Activated T-cell treated with anti-CD3 and anti-CD28 coated beads for 4 hours (primary cell): Measurements from ENCODE around the gene WNK2.

ENCODE experiments used
- DNase-seq: peaks from one replicate; pipeline ENCODE4 v3.0.0-alpha.2; 2020

The WNK2 gene

DNA sequence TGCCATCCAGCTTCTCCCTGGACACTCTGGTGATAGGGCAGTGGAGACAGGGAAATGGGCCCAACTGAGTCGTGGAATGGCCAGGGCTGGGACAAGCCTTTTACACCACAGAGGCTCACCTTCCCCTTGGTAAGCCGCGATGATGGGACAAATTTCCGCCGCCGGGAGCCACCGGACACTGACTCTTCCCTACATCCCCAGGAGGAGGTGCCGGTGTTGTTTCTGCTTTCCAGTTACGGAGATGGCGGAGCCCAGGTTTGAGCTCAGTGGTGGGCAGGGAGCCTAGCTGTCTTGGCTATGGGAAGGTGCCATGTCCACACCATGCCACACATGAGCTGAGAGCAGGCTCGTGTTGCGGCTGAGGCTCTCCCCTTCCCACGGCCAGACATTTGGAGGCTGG is 19.9 kb upstream of the WNK2 start:
- no peak for DNase-seq

DNA sequence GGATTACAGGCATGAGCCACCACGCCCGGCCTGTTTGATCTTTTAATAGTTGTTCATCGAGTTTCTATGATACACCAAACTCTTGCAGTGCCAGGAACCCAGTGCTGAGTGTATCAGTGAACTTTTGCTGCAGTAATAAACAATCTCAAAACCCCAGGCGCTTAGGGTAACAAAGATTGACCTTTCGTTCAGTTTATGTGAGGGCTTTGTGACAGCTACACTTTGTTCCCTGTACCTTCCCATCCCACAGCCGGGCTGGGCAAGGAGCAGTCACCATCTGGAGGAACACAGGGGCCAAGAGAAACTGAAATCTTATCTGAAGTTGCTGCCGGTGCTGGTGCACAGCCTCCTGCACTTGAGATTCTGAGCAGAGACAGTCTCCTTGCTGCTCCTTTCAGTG is 17.2 kb upstream of the WNK2 start:
- no peak for DNase-seq

DNA sequence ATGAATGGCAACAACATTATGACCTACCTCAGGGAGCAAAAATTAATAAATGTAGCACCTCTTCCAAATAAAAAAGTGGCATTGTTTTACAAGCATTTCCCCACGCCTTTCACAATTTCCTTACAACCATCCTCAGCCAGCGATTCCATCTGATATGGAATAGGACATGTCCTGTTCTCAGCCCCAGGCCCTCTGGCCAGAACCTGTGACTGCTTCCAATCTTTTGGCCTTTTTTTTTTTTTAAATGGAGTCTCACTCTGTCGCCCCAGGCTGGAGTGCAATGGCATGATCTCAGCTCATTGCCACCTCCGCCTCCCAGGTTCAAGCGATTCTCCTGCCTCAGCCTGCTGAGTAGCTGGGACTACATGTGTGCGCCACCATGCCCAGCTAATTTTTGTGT is 16.8 kb upstream of the WNK2 start:
- no peak for DNase-seq

DNA sequence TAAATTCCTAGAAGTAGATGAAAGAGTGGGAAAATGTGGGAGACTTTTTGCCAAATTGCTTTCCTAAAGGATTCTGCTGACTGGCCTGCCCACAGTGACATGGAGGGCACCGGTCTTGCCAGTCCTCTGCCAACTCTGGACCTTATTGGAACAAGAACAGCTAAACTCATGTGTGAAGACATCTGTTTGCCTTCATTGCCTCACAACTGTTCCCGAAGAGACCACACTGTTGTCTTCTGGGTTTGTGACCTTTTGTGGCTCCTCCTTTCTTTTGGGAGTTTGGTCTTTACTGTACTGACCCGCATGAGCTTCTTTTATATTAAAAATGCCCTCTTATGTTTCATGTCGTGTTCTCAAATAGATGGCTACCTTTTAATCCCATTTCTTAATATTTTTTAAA is 16.1 kb upstream of the WNK2 start:
- DNase-seq, result no peak

DNA sequence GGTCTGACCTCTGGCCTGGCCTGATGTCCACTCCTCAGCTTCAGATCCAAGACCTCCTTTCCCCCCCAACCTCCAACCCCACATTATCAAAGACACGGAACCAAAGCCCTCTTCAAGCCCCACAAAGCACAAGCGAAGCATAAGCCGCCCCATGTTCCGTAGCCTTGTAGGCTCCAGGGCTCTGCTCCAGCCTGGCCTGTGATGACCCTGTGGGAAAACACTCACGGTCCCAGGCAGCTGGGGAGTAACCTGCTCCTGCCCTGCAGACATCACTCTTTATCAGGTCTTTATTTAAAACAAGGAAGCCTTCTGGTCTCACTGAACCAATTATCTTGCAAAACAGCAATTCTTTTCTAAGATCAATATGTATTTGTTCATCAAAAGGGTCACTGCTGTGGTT is 15.4 kb upstream of the WNK2 start:
- no peak for DNase-seq

DNA sequence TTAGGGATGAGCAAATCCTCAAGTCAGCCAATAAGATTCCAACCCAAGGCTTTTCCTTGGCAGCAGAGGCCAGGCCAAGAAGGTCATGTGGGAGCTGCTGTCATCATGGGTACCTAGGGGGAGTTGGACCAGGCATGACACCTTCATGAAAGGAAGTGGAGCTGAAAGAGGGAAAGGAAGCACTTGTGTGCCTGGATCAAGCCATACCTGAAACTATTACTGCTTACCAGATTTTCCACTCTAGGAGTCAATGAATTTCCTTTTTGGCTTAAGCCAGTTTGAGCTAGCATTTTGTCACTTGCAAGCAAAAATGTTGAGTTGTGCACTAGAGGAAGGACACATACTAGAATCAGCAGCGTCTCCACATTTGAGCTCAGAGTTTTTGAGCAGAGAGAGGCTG is 14.5 kb upstream of the WNK2 start:
- no peak for DNase-seq

DNA sequence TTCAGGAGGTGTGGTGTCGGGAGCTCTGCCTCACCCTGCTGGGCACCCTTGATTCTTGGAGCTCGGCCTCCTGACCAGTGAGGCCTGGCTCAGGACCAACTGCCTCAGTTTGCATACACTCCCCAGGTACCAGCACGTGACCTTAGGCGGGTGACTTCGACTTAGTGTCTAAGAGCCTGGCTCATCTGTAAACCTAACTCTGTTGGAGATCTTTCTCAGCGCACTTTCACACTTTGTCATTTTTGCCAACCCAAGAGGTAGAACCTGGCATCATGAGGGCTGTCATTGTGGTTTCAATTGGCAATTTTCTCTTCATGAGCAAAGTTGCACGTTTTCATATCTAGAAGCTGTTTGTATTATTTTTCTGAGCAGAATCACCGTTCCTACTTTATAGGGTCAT is 13.4 kb upstream of the WNK2 start:
- no peak for DNase-seq

DNA sequence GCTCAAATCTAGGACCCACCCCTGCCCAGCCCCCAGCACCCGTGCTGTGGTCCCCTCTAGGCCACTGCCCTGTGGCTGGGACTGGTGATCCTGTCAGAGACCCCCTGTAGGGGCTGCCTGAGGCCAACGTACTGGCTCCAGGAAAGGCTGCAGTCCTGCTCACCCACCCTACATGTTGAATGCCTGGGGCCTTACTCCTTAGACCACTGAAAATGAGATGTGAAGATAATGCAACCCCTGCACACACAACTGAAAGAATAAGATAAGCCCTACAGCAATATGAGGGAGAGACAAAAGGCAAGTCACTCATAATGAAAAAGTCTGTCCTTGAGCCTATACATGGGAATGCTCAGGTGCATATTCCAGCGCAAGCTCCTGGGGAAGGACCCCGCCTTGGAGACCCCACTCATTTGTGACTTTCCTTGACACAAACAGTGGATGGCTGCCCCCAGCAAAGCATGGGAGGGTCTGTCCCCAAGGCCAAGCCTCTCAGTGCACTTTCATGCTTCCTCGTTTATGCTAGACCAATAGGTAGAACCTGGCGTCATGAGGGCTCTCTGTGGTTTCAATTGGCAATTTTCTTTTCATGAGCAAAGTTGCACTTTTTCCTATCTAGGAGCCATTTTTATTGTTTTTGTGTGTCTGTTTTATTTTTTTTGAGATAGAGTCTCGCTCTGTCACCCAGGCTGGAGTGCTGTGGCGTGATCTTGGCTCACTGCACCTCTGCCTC is 12.5 kb upstream of the WNK2 start:
- no peak for DNase-seq

DNA sequence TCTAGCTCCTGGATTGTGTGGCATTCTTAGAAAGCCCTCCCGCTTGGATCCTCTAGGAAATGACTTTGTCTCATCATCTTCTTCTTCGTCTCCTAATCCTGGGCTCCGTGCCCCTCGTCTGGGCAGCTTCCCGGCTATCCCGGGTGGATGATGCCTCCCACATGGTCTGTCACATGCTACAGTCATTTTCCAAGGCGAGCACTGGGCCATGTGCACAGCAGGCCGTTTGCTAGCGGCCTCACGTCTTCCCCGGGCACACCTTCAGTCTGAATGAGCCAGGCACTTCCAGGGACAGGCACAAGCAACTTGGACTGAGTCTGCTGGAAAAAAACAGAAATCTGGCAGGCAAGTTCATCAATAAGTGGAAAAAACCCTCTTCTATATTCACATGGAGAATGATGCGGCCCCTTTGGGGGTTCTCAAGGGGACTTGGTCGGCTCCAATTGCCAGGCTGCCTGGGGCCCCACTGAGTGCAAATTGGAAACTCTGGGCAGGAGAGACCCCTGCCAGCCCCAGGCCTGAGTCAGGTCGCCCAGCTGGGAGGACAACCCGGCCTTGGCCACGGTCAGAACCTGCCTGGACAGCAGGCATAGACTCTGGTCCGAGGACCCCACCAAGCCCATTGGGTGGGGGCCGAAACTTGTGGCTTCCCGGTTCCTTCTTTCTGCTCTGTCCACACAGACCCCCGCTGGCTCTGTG is 11.1 kb upstream of the WNK2 start:
- no peak for DNase-seq

DNA sequence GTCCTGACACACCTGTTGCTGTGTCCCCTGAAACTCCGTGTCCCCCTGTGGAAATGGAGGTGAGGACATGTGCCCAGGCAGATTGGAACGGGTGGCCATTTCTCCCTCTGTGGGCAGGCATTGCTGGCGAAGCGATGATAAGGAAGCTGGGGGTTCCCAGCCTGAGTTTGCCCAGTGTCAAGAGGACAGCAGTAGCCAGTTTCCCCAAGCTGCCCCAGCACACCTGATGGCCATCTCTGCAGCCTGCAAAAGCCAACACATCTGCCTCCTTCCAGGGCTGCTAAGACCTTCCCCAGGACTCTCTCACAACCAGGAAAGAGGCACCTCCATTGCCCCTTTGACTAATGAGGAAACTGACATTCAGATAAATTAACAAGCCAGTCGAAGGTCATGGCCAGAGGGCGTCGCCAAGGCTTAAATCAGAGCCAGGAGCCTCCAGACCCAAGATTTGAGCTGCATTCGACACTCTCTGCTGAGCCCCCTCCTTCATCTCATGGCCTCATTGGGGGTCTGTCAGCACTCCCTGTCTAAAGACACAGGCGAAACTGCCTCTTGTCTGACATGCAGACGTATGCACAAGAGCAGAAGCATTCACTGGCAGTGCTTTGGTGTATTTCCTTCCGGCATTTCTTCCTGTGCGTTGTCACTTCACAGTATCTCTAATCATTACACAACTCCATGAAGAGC is 10.4 kb upstream of the WNK2 start:
- DNase-seq, result no peak

DNA sequence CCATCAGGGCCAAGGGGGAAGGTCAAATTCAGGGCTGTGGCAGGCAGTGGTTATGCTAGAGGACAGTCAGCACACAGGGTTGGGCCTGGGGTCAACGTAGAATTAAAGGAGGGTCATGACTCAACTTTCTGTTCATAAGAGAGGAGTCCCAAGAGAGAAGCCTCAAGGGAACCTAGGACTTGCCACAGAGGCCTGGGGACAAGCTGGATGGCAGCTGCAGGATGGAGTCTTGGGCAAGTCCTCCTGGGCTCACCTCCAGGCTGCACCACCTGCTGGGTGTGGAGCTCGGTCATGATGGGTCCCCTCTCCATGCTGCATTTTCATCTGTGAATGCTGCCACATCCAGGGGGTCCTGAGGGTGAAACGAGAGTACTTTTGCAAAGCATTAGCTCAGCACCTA is 9.0 kb upstream of the WNK2 start:
- DNase-seq, result no peak

DNA sequence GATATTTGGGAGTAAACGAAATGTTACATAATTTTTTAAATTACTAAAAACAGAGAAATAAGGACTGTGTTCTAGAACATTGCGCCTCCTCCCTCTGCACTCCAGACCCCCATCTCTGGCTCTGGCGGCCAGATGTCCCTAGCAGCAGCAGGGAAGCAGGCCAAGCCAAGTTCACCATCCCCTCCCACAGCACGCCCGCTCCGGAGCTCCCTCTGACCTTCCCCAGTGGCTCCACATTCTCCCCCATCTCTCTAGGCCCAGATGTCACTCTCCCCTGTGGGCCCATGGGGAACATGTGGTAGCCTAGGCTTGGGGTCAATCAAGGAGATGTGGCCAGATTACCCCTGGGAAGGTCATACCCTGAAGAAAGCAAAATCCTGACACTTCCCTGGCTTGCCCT is 6.3 kb upstream of the WNK2 start:
- no peak for DNase-seq

DNA sequence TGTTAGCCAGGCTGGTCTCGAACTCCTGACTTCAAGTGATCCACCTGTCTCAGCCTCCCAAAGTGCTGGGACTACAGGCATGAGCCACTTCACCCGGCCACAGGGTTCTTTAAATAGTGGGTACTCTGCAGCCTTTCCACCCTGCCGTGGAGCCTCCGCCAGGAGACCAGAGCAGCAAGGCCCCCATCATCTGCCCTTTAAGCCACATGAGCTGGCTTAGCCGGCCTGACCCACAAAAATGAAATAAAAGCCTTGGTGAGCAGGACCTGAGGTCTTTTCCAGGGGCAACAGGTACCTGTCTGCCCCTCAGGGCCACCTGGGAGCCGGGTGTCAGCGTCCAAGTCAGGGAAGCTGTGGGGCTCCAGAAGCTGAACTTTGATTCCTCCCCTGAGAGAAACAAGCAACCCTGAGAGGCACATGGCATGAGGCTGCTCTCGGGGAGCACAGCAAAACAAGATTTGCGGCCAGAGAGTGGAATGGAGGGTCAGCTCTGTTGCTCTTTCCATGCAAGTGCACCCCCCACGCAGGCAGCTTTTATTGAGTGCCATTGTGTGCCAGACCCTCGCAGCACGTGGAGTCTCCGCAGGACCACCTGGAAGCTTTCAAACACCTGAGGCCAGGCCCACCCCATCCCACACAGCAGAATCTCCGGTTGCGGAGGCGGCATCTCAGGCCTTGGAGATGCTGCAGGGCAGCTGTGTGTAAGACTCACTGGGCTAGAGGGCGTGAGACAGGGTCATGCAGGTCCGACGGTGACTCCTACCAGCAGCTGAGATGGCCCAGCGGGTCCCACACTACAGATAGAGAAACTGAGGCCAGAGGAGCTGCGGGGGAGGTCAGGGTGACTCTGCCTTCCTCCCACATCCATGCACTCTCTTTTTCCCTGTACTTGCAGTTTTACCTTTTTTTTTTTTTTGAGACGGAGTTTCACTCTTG is 4.8 kb upstream of the WNK2 start:
- no peak for DNase-seq

DNA sequence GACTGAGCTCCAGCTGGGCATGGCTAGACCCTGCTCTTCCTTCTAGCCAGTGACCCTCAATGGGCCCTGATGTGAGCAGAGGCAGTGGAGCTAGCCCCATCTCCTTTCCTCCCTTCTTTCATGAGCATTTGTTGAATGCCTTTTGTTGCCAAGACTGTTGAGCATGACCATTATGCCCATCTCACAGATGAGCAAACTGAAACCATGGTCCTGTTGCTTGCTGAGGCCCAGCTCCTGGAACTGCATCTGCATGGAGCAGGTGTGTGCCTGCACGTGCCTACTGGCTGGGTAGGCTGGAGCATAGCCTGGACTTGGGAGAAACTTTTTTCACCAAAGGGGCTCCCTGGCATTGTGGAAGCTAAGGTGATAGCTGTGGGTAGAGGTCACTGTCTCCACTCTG is 3.0 kb upstream of the WNK2 start:
- DNase-seq, result no peak

DNA sequence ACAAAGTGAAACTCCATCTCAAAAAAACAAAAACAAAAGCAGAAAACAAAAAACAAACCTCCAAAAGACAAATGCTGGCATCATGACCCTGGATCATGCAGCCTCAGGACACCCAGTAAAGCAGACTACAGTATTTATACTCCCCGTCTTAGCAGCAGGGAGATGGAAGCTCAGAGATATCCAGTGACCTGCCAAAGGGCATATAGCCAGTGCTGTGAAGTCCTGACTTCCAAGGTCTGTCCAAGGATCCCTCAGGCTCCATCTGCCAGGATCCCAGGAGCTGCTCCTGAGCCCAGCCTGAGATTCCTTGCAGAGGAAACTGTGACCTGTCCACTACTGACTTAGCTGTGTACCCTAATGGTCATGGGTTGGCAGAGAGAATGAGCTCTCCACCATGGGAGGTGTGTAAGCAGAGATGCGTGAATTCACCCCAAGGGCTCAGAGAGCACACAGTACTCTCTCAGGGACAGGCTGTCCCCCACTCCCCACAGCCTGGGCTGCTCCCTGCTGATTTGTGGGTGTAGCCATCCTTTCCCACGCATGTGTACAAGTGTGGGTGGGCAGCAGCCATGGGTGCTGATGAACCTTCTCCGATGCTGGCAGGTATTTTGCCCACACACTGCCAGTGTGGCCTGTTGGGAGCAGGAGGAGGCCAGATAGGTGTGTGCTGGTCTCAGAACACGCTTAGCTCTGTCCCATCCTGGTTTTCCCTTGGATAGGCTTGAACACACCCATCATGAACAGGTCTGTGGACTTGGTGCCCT is 2.1 kb upstream of the WNK2 start:
- DNase-seq, result no peak

DNA sequence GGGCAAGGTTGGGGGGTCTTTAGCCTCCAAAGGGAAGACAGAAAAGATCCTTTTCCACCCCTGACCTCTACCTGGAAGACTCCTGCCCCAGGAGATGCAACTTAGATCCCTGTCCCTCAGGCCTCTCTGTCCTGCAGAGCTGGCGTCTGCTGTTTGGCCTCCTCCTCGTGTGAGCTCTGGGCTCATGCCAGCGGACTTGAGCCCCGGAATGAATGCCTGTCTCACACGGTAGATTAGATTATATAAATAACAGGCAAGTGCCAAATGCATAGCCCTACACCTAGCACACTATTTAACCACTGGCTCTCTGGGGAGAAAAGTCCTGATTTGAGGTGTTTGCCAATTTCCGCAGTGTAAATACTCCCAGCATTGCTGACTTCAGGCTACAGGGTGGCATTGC is 1.4 kb upstream of the WNK2 start:
- DNase-seq, result no peak

DNA sequence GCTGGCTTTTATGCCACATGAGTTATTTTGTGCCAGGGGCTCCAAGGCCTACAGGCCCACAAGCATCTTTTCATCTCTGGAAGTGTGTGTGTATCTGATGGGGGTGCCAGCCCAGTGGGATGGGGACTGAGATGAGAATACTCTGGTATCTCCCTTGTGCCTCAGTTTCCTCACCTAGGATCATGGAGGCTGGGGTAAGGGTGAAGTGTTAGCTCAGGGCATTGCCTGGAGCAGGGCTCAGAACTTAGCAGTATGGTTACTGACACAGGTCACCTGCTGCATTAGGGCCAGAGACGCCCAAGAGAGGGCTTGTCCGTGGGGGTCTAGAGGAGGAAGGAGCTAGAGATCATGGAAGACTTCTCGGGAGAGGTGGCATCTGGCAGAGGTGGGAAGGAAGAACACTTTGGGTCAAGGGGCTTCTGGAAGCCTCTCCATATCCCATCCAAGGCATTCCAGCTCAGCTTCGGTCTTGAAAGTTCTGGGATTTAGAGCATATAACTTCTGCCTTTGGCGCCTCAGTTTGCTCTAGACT is 742 bp upstream of the WNK2 start:
- DNase-seq, result no peak

DNA sequence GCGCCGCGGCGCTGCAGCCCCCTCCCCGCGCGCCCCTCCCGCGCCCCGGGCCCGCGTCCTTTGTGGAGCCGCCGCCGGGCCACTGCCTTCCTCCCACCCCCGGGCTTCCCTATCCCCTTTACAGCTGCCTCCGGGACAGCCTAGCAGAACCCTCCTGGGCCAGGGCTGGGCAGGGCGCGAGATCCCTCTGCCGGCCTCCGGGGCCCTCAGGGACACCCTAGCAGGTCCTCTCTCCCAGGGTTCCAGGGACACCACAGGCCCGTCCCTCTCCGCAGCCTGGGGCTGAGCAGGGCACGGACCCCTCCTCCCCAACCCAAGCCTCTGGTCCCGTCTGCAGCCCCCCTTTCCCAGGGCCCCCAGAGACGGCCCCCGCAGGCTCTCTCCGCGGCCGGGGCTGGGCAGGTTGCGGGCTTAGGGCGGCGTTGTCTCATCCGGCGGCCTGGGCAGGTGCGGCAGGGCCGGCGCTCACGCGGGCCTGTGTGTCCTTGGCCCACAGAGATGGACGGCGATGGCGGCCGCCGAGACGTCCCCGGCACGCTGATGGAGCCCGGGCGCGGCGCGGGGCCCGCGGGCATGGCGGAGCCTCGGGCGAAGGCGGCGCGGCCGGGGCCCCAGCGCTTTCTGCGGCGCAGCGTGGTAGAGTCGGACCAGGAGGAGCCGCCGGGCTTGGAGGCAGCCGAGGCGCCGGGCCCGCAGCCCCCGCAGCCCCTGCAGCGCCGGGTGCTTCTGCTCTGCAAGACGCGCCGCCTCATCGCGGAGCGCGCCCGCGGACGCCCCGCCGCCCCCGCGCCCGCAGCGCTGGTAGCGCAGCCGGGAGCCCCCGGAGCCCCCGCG is 710 bp downstream of the WNK2 start:
- no peak for DNase-seq

DNA sequence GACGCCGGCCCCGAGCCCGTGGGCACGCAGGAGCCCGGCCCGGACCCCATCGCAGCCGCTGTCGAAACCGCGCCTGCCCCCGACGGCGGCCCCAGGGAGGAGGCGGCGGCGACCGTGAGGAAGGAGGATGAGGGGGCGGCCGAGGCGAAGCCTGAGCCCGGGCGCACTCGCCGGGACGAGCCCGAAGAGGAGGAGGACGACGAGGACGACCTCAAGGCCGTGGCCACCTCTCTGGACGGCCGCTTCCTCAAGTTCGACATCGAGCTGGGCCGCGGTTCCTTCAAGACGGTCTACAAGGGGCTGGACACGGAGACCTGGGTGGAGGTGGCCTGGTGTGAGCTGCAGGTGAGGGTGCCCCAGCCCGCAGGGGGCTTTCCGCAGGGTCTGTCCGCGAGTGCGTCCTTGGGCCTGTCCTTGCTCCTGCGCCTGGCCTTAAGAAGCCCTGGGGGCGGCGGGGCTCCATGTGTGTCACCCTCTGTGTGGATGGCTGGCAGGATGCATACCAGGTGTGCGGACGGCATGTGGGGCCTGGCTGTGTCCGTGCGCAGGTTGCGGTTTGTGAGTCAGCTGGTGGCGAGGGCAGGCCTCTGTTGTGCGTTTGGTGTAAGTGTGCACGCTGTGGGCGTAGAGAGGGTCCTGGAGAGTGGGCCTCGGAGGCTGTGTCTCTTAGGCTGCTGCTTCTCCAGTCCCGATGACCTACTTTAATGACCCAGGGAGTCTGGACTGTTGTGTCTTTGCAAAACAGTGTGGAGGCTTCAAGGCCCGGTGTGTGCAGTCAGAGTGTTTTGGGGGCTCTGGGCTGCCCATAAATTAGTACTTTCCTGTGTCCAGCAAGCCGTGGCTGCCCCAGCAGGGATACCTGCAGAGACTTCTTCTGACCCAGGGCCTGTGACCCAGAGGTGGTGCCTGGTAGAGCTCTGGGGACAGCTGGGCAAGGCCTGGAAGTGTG is 1.6 kb downstream of the WNK2 start:
- no peak for DNase-seq
